Left forelimb (tissue), 1 donor: ENCODE data around the gene NR2F1-AS1.
"Not testable (repeated sequence)": the region's sequence is repeated elsewhere in the genome, so short reads cannot be mapped to it uniquely, and the experiment has no call there.

Experiments
- DNase-seq: peaks from one replicate; pipeline ENCODE4 v3.0.0-alpha.2; 2018; ENCODE audit warnings: low spot score

Gene NR2F1-AS1

DNA sequence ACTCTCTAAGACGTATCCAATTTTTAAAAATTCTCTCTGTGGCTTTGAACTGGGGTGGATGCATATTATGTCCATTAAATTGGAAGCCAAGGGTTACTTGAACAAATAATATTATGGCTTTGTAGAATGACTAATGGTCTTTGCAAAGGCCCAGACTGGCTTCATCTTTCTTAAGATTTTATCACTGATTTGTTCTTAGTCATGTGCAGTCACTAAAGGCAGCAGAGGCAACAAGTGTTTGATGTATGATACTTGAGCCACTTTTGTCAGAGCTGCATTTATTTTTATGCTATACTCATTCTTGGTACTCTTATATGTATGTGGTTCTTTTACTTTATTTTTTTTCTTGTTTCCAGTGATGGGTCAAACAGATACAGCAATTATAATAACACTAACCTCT, 152.2 kb downstream of the NR2F1-AS1 start:
- no peak for DNase-seq

DNA sequence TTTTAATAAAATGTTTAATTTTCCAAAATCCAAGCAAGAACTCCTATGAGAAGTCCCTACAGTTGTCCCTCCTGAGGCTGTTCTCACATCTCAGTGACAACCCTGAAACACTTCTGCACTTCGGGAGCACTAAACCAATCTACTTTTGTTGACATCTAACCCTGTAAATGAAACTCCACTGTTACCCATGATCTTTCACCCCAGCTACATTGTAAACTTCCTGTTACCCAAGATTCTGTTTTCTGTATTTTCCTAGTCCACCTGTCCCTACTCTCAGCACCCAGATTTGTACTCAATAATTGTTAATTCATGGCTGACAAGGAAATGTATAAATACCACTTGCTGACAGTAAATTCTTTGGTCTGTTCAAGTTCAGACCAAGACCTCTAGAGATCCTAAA, 153.7 kb downstream of the NR2F1-AS1 start:
- no peak for DNase-seq

DNA sequence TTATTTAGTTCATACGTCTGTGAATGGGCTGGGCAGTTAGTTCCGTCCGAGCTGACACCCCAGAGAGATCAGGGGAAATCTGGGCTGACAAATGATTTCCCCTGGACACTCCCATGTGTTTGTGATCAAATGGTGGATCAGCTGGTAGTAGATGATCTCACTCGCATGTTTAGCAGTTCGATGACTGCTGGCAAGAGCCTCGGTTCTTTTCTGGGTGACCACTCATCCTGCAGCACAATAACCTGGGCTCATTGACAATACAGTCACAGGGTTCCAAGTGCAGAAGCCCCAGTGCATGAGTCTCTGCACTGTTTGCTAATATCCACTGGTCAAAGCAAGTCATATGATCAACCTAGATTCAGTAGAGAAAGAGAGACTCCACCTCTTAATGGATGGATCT, 155.9 kb downstream of the NR2F1-AS1 start:
- DNase-seq: no peak

- DNase-seq: no peak
These were observed 157.7 kb downstream of the NR2F1-AS1 start for GRCh38 chr5:93423300-93423699.

GRCh38 chr5:93422652-93423280, 158.3 kb downstream of the NR2F1-AS1 start:
- no peak for DNase-seq

DNA sequence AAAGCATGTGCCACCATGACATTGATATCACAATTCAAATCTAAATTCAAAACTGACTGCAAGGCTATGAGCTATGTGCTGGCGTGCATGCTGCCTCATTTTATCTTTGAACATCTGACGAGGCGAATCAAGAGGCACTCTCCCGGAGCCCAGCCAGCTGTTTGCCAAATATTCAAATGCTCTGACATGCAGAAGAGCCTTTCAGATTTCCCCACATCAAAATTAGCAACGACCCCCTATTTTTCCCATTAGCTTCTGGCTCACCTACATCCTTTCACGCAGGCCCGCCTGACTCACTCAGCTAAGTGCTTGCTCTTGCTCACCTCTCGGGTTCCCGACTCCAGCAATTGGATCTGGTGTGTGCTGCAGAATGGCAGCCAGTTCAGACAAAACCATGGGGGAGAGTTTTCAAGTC, 159.0 kb downstream of the NR2F1-AS1 start:
- no peak for DNase-seq

GRCh38 chr5:93421468-93421867, 159.6 kb downstream of the NR2F1-AS1 start:
- no peak for DNase-seq

DNA sequence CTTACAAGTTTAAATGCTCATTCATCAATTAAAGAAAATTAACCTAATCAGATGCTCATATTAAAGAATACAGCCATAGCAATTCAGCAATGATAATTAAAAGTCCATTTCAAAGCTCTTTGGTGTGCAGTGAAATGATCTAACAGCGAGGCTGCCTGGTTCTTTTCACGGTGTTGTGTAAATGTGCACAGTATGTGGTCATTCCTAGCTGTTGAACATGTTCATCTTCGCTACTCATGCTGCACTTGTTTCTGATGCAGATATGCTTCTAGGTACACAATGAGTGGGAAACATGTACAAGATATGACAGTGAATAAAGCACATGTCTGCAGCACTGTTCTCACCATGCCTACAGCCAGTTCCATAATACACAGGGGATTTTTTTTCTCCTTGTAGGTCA, 163.5 kb downstream of the NR2F1-AS1 start:
- no peak for DNase-seq

GRCh38 chr5:93415819-93416218, 165.2 kb downstream of the NR2F1-AS1 start:
- no peak for DNase-seq

DNA sequence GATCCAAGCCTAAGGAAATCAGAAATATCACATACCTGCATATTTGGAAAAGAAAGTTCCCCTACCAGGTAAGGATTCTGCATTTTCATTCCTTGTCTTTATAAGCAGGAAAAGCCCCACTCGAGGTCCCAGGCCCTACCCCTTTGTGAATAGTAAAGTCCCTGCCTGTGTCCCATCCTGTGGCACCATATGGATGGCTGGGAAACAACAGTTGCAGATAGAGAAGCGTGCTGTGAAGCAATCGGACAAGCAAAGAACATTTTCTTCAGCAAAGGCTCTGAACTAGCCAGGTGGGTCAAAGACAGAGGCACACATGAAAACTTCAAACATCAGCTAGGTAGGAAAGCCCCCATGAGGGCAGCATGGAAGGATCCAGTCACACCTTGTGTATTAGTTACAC, 169.3 kb downstream of the NR2F1-AS1 start:
- no peak for DNase-seq

DNA sequence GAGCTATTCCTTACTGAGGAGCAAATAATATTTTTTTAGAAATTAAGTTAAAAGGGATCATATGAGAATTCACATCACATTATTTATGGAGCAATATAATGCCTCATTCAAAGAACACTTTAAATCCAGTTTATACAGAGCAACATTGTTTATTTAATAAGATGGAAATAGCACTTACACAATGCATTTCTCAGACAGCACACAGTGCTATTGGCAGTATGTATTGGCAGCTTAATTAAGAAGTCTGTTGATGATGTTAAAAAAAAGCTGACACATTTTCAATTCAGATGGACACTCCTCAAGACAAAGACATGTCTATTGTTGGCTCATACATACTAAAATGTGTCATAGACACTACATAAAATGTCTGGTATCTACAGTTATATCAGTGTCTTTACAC, 171.3 kb downstream of the NR2F1-AS1 start:
- no peak for DNase-seq

GRCh38 chr5:93407454-93407853, 173.6 kb downstream of the NR2F1-AS1 start:
- DNase-seq: no peak

DNA sequence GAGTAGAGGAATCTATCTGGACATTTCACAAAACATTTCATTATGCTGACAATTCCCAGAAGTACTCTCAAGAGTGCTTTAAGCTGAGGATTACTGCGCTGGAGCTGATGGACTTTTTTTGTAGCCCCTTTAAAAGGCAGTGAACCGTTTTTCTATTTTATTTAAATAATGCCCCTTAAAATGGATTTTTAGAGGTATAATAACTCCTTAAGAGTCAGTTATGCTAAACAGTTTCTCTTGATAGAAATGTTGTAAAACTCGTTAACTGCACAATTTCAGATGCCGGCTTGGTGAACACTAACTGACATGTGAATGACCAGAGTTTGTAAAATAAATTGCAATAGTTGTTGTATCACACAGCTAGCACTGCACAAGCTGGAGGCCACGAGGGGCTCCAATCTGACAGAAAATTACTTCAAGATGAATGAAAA, 174.0 kb downstream of the NR2F1-AS1 start:
- DNase-seq: no peak

- no peak for DNase-seq
These were observed 176.8 kb downstream of the NR2F1-AS1 start for GRCh38 chr5:93404246-93404645.

DNA sequence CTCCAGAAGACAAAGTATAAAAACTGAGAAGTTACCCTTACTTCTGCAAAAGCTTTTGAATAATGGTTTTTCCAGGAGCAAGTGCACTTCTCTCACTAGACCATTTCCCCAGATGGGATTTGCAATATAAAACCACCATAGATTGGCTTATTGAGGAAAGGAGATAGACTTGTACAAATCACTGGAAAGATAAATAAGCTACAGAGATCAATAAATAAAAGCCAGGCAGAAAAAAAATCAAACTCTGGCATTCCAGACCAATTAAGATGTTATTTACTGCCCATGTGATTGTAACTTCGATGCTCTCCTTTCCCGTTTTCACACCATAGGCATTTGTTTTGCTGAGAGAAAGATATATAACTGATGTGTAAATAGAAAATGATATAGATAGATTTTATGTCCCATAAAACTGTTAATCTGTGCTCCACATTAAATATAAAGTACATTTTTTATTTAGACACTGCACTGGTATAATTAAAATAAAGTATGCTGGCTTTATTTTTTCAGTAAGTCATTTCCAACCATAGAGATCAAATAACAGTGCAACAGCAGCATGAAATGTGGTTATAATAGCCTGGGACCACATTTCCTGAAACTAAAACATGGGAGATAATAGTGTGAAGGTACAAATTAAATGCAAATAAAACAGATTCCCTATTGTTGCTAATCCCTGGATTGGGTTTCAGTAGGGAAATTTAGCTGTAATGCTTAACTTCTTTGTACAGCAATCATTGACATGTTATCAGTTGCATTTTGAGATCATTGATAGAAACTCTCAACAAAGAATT, 177.7 kb downstream of the NR2F1-AS1 start:
- no peak for DNase-seq

GRCh38 chr5:93402451-93402850, 178.6 kb downstream of the NR2F1-AS1 start:
- DNase-seq: no peak

GRCh38 chr5:93401634-93402213, 179.3 kb downstream of the NR2F1-AS1 start:
- DNase-seq: no peak

DNA sequence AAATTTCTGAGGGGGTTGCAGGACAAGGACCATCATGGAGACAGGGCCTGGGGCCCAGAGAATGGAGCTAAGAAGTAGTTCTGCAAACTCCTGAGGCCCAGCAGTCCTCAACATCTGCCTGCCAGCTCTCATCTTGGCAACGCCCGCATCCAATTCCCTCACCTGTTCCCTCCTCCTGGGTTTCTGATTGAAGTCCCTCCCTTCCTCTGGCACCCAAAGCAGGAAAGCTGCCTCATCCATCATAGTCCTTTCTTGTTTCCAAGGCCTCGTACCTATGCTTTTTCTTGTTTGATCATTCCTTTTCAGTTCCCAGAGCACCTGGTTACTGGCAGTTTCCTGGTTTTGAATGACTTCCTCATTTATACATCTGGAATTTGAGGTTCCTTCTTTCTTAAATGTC, 181.3 kb downstream of the NR2F1-AS1 start:
- DNase-seq: no peak

DNA sequence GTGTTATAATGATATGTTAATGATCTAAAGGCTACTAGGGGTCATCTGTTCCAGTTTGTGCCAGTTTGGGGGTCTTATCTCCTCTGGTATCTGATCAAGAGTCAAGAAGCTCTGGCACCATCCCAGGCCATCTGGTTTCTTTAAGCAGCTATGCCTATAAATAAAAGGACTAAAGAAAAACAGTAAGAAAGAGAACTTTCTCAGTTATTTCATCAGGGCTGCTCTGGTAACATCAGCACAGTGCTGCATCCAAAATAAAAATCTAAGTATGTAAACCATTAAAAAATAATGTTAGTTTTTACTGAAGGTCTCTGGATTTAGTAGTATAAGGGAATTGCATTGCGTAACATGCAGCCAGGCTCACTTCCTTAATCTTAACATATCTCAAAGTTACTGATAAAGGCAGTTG, 185.0 kb downstream of the NR2F1-AS1 start:
- no peak for DNase-seq

GRCh38 chr5:93395010-93395409, 186.0 kb downstream of the NR2F1-AS1 start:
- DNase-seq: no peak

DNA sequence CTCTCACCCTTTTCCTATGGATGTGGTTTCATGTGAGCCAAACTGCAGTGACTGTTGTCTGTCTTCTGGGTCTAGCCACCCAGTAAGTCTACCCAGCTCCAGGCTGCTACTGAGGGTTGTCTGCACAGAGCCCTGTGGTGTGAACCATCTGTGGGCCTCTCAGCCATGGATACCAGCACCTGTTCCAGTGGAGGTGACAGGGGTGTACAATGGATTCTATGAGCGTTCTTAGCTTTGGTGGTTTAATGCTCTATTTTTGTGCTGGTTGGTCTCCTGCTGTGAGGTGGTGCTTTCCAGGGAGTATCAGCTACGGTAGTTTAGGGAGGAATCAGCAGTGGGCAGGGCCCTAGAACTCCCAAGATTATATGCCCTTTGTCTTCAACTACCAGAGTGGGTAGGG, 186.7 kb downstream of the NR2F1-AS1 start:
- no peak for DNase-seq

DNA sequence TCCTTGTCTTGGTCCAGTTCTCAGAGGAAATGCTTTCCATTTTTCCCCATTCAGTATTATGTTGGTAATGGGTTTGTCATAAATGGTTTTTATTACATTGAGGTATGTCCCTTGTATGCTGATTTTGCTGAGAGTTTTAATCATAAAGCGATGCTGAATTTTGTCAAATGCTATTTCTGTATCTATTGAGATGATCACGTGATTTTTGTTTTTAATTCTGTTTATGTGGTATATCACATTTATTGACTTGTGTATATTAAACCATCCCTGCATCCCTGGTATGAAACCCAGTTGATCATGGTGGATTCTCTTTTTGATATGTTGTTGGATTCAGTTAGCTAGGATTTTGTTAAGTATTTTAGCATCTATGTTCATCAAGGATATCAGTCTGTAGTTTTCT, 189.8 kb downstream of the NR2F1-AS1 start:
- not testable (repeated sequence) for DNase-seq

DNA sequence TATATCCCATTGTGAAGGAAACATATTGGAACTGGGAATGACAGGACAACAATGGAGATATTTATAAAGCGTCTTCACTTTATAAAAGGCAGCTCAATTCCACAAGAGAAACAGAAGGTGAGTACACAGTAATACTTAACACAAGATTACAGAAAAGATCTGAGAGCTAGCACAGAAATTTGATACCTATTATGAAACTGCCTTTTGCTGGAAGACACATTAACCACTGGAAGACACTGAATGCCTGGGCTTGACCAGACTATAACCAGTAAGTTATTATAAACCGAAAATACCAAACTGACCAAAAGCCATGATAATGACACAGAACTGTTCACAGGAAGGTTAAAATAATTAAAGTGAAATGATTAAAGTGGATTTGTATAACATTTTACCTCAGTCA, 195.4 kb downstream of the NR2F1-AS1 start:
- no peak for DNase-seq
